B cell (primary cell): Measurements from ENCODE around the gene WWC1. TPM values are rescaled to one million over a fixed set of nuclear protein-coding genes. Genes with fewer than 3 reads are reported as not detected.

Experiments
- ATAC-seq: fragments of 200-7000 bp; cut with Tn5 transposase; one replicate; pipeline ENCODE4 v1.10.0; 2021; ENCODE audit warnings: low read depth, mild to moderate bottlenecking, moderate number of reproducible peaks, moderate library complexity
- CTCF ChIA-PET: fragments of 350-600 bp; sonication (Branson Sonifier 250); formaldehyde crosslinking; loops from one replicate; lab custom pipeline; 2021; ENCODE audit warnings: antibody characterized with exemption, inconsistent platforms; lab: Charles Lee
- POLR2A ChIA-PET: fragments of 350-600 bp; sonication (Branson Sonifier 250); formaldehyde crosslinking; loops from one replicate; lab custom pipeline; 2021; ENCODE audit warnings: antibody characterized with exemption; lab: Charles Lee
- DNase-seq: peaks from one replicate; pipeline ENCODE4 v3.0.0; 2013
- H2AFZ ChIP-seq: 2 replicates; pipeline ENCODE4 v1.6.1; 2012; ENCODE audit warnings: mild to moderate bottlenecking, low read depth, low read length; ENCODE audit not compliant: insufficient read depth, poor library complexity, severe bottlenecking
- H3K27ac ChIP-seq, 2 donors: 1 replicate in 1 of 2; 2 replicates in 1 of 2; pipeline ENCODE4 v1.5.1; 2012 to 2013; ENCODE audit warnings: low read length in 2 of 2, mild to moderate bottlenecking in 2 of 2, moderate library complexity in 1 of 2
- H3K27me3 ChIP-seq, 4 experiments: fragments of 200-600 bp in 1 of 4; sonication (generic) in 1 of 4; replicated peaks in 1 of 4; 1 replicate in 2 of 4; 2 replicates in 2 of 4; pipeline versions ENCODE4 v1.6.1 to v1.7.0; 2013 to 2016; ENCODE audit warnings: low read length in 3 of 4, mild to moderate bottlenecking in 2 of 4, mixed read lengths in 1 of 4, moderate library complexity in 1 of 4; ENCODE audit not compliant: insufficient read depth in 4 of 4, control insufficient read depth in 3 of 4; ENCODE audit errors: control extremely low read depth in 1 of 4
- H3K36me3 ChIP-seq, 2 experiments: replicated peaks in 1 of 2; 1 replicate in 1 of 2; 2 replicates in 1 of 2; pipeline versions ENCODE4 v1.6.1 to v1.7.1; 2013; ENCODE audit warnings: low read length in 1 of 2; ENCODE audit not compliant: insufficient read depth in 2 of 2, control insufficient read depth in 1 of 2; ENCODE audit errors: control extremely low read depth in 1 of 2, extremely low read depth in 1 of 2
- H3K4me1 ChIP-seq, 2 donors: fragments of 200-600 bp in 1 of 2; sonication (generic) in 1 of 2; 1 replicate in 1 of 2; 2 replicates in 1 of 2; pipeline versions ENCODE4 v1.5.1 to v1.6.1; 2013 to 2017; ENCODE audit warnings: low read length in 2 of 2; ENCODE audit not compliant: control insufficient read depth in 2 of 2, insufficient read depth in 2 of 2
- H3K4me2 ChIP-seq: replicated peaks from 2 replicates; pipeline ENCODE3; 2012; ENCODE audit warnings: mild to moderate bottlenecking, low read depth, low read length; ENCODE audit not compliant: poor library complexity, severe bottlenecking
- H3K4me3 ChIP-seq, 5 experiments: fragments of 200-600 bp in 1 of 5; sonication (generic) in 1 of 5; 1 replicate in 3 of 5; 2 replicates in 2 of 5; pipeline versions ENCODE4 v1.5.1 to v1.7.0; 2011 to 2016; ENCODE audit warnings: low read length in 4 of 5, mild to moderate bottlenecking in 4 of 5, low read depth in 2 of 5, control low read depth in 1 of 5, moderate library complexity in 1 of 5; ENCODE audit not compliant: insufficient read depth in 1 of 5; ENCODE audit errors: control extremely low read depth in 1 of 5, extremely low read depth in 1 of 5
- H3K79me2 ChIP-seq: fragments of 200-600 bp; sonication (generic); one replicate; pipeline ENCODE4 v1.6.0; 2016; ENCODE audit warnings: low read length; ENCODE audit not compliant: control insufficient read depth, insufficient read depth
- H3K9ac ChIP-seq: fragments of 200-600 bp; sonication (generic); 2 replicates; pipeline ENCODE4 v1.6.1; 2017; ENCODE audit warnings: mild to moderate bottlenecking, low read length, moderate library complexity
- H3K9me3 ChIP-seq, 3 donors: one replicate each; pipeline versions ENCODE4 v1.6.1 to v1.7.1; 2013; ENCODE audit warnings: low read length in 2 of 3; ENCODE audit not compliant: control insufficient read depth in 2 of 3, insufficient read depth in 1 of 3; ENCODE audit errors: control extremely low read depth in 1 of 3
- H4K20me1 ChIP-seq: 2 replicates; pipeline ENCODE4 v1.6.0; 2012; ENCODE audit warnings: mild to moderate bottlenecking, low read length; ENCODE audit not compliant: insufficient read depth, control insufficient read depth, poor library complexity, severe bottlenecking
- H3K27ac Mint-ChIP-seq: one replicate; pipeline ENCODE4 v1.8.0; 2021; ENCODE audit warnings: mixed read lengths
- H3K27me3 Mint-ChIP-seq: one replicate; pipeline ENCODE4 v1.8.0; 2021; ENCODE audit warnings: mixed read lengths
- H3K4me1 Mint-ChIP-seq: one replicate; pipeline ENCODE4 v1.8.0; 2021; ENCODE audit warnings: mixed read lengths
- H3K4me3 Mint-ChIP-seq: one replicate; pipeline ENCODE4 v1.8.0; 2021; ENCODE audit warnings: mixed read lengths
- H3K9me3 Mint-ChIP-seq: one replicate; pipeline ENCODE4 v1.8.0; 2022; ENCODE audit warnings: mixed read lengths; ENCODE audit not compliant: insufficient read depth
- EZH2 ChIP-seq: IDR thresholded peaks from 2 replicates; pipeline ENCODE4 v1.6.1; 2012; ENCODE audit warnings: borderline replicate concordance, low read depth, mild to moderate bottlenecking, moderate library complexity, low read length; ENCODE audit not compliant: insufficient read depth, poor library complexity, severe bottlenecking
- WGBS: methylation state at CpG from one replicate; pipeline ENCODE4 v1.1.5; 2013; ENCODE audit warnings: missing lambda C conversion rate; ENCODE audit not compliant: insufficient coverage; 5-methylcytosine and 5-hydroxymethylcytosine counted together
- intact Hi-C: fragments of 100-400 bp; cut with micrococcal nuclease; formaldehyde crosslinking; loops from one replicate; pipeline ENCODE4 v1.10.0; 2022
- polyA plus RNA-seq: library from polyadenylated mRNA; depleted of rRNA; stranded (reverse); fragments of >200 nt; gene quantifications from 2 replicates; pipeline ENCODE4 v1.2.3, GENCODE V29; 2012
- total RNA-seq, 2 donors: library from RNA; stranded (reverse); fragments of 120-200 nt in 1 of 2; gene quantifications; 1 replicate in 1 of 2; 2 replicates in 1 of 2; pipeline versions ENCODE4 v1.2.3 to v1.2.4, GENCODE V29; 2013 to 2022
- TF ChIP-seq, protein P1 (sequence below): fragments of 200-600 bp; IDR thresholded peaks from one replicate; pipeline ENCODE4 v1.8.0; 2022; ENCODE audit warnings: antibody characterized with exemption, mild to moderate bottlenecking

WWC1 gene
- total and polyA plus RNA-seq, 2 donors (not counting 1 experiment from before 2014, with no cell fraction given): 1.5 to 2.0 TPM

DNA sequence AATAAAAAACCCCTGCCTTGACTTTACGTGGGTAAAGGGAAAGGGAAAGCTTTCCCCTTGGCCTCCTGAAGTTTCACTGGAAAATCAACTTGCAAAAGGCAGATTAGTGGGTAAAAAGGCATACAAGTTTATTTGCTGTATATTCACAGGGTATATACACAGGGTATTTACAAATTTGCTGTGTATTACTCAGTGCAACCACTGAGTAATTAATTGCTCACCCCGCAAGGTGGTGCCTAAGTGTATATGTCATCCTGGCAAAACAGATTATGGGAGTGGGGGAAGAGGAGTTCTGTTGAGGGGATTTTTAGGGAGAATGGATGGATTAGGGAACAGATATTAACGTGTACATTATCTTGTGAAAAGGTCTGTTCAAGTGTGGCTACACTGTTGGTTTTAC is 187.7 kb downstream of the WWC1 start:
- H3K27me3 ChIP-seq: peaks cover 0 to 6% (median 0%) of the 10 kb centered on the region in 4 experiments
- no peak overlapping the region for H3K4me3 ChIP-seq
- intact Hi-C loops: no loop called here
- Mint-ChIP-seq H3K9me3 (no peaks in the 10 kb centered on the region), H3K27ac (no peak overlapping the region), H3K27me3 (peaks cover 5% of the 10 kb centered on the region), H3K4me3 (no peak overlapping the region), H3K4me1 (peaks cover 10% of the 10 kb centered on the region)
- no peak for DNase-seq
- no peak overlapping the region for H2AFZ ChIP-seq
- H3K79me2 ChIP-seq: no peaks in the 10 kb centered on the region
- ChIA-PET CTCF (no interaction called here), POLR2A (no interaction called here)
- no peak for ATAC-seq
- no peak overlapping the region for H3K4me2 ChIP-seq
- H3K36me3 ChIP-seq: no peaks in the 10 kb centered on the region
- TF ChIP-seq EZH2: no peak
- TF ChIP-seq, protein P1, sequence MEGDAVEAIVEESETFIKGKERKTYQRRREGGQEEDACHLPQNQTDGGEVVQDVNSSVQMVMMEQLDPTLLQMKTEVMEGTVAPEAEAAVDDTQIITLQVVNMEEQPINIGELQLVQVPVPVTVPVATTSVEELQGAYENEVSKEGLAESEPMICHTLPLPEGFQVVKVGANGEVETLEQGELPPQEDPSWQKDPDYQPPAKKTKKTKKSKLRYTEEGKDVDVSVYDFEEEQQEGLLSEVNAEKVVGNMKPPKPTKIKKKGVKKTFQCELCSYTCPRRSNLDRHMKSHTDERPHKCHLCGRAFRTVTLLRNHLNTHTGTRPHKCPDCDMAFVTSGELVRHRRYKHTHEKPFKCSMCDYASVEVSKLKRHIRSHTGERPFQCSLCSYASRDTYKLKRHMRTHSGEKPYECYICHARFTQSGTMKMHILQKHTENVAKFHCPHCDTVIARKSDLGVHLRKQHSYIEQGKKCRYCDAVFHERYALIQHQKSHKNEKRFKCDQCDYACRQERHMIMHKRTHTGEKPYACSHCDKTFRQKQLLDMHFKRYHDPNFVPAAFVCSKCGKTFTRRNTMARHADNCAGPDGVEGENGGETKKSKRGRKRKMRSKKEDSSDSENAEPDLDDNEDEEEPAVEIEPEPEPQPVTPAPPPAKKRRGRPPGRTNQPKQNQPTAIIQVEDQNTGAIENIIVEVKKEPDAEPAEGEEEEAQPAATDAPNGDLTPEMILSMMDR: no peak
- no peaks in the 10 kb centered on the region for H3K9me3 ChIP-seq
- no peak overlapping the region for H3K27ac ChIP-seq
- H4K20me1 ChIP-seq: no peaks in the 10 kb centered on the region
- 96% methylated on average over 2 of the region's 3 CpGs for WGBS
- H3K9ac ChIP-seq: no peak overlapping the region
- H3K4me1 ChIP-seq: no peaks in the 10 kb centered on the region

DNA sequence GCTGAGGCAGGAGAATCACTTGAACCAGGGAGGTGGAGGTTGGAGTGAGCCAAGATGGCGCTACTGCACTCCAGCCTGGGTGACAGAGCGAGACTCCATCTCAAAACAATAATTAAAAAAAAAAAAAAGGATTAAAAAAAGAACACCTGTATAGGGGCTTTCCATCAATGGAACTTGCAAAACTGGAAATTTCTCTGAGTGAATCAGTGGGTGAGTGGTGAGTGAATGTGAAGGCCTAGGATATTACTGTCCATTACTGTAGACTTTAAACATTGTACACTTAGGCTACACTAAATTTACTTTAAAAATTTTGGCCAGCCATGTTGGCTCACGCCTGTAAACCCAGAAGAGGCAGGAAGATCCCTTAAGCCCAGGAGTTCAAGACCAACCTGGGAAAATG is 189.2 kb downstream of the WWC1 start:
- ChIA-PET CTCF (interaction anchor here (1.5 kb wide), 1 partner anchor 211 kb away, joined by 3 read pairs; no protein-coding TSS in a partner anchor), POLR2A (no interaction called here)
- Mint-ChIP-seq H3K27me3 (peaks cover 5% of the 10 kb centered on the region), H3K4me3 (no peak overlapping the region), H3K9me3 (no peaks in the 10 kb centered on the region), H3K4me1 (peaks cover 15% of the 10 kb centered on the region), H3K27ac (no peak overlapping the region)
- no peak for DNase-seq
- Histone ChIP-seq H3K4me1 (peaks cover 0 to 2% of the 10 kb centered on the region in 2 donors), H4K20me1 (no peaks in the 10 kb centered on the region), H2AFZ (no peak overlapping the region), H3K36me3 (no peaks in the 10 kb centered on the region), H3K9me3 (no peaks in the 10 kb centered on the region), H3K27me3 (peaks cover 0 to 6% (median 0%) of the 10 kb centered on the region in 4 experiments), H3K4me2 (no peak overlapping the region), H3K27ac (no peak overlapping the region), H3K9ac (no peak overlapping the region), H3K4me3 (no peak overlapping the region), H3K79me2 (peaks cover 2% of the 10 kb centered on the region)
- ATAC-seq: no peak
- WGBS: no CpG with 5 or more reads among the region's 3 CpGs
- TF ChIP-seq EZH2: no peak
- TF ChIP-seq, protein P1: no peak
- intact Hi-C loops: no loop called here
